ENCODE measurements around the gene NHLRC2. TPM values are rescaled to one million over a fixed set of nuclear protein-coding genes. Genes with fewer than 3 reads are reported as not detected.

The NHLRC2 gene
- polyA plus RNA-seq, 3 donors, result 2.8 to 6.9 (median 5.3) TPM

GRCh38 chr10:113849946-113850345 is 4.5 kb upstream of the NHLRC2 start:
- Histone ChIP-seq H3K27me3 (ENCODE audit: control insufficient read depth in 2 of 2, insufficient read depth in 2 of 2, low read length in 2 of 2) (no peaks in the 10 kb centered on the region), H3K4me2 (replicated peaks; ENCODE audit: extremely low read depth, low read length, poor library complexity, severe bottlenecking) (no peak overlapping the region), H3K27ac (ENCODE audit: low read depth in 1 of 2, low read length in 2 of 2) (no peak overlapping the region), H4K20me1 (ENCODE audit: insufficient read depth, low read length) (no peaks in the 10 kb centered on the region), H3K4me1 (ENCODE audit: control insufficient read depth in 1 of 2, insufficient read depth in 2 of 2, low read length in 2 of 2) (peaks cover 16 to 29% of the 10 kb centered on the region in 2 donors), H3K9me3 (replicated peaks in 1 of 2; ENCODE audit: control insufficient read depth in 1 of 2, insufficient read depth in 1 of 2, low read length in 2 of 2) (no peaks in the 10 kb centered on the region), H3K4me3 (replicated peaks in 1 of 3; ENCODE audit: low read depth in 2 of 3, low read length in 3 of 3) (no peak overlapping the region), H3K36me3 (replicated peaks in 1 of 2; ENCODE audit: control insufficient read depth in 1 of 2, insufficient read depth in 2 of 2, low read length in 2 of 2) (peaks cover 0 to 16% of the 10 kb centered on the region in 2 donors), H3K9ac (ENCODE audit: insufficient read depth, low read length, poor library complexity, severe bottlenecking) (no peak overlapping the region), H3K79me2 (ENCODE audit: insufficient read depth, low read length) (peaks cover 36% of the 10 kb centered on the region), H2AFZ (ENCODE audit: insufficient read depth, low read depth, low read length, poor library complexity, severe bottlenecking) (no peak overlapping the region)
- no peaks in the 10 kb centered on the region for H3K27me3 Mint-ChIP-seq (ENCODE audit: low read depth in 3 of 3)
- WGBS (ENCODE audit: insufficient coverage), result 97% methylated on average over 6 of the region's 7 CpGs
- no peak overlapping the region for H3K4me3 Mint-ChIP-seq
- no peak for DNase-seq
- no peak overlapping the region for H3K27ac Mint-ChIP-seq
- no peak for TF ChIP-seq CTCF (IDR thresholded peaks at IDR 0.05)
- peaks cover 26% of the 10 kb centered on the region for H3K4me1 Mint-ChIP-seq
- intact Hi-C loops (cut with micrococcal nuclease), result no loop called here
- peaks cover 0 to 2% (median 0%) of the 10 kb centered on the region in 7 donors for H3K9me3 Mint-ChIP-seq
- H3K36me3 Mint-ChIP-seq, result peaks cover 10 to 12% of the 10 kb centered on the region in 2 donors

DNA sequence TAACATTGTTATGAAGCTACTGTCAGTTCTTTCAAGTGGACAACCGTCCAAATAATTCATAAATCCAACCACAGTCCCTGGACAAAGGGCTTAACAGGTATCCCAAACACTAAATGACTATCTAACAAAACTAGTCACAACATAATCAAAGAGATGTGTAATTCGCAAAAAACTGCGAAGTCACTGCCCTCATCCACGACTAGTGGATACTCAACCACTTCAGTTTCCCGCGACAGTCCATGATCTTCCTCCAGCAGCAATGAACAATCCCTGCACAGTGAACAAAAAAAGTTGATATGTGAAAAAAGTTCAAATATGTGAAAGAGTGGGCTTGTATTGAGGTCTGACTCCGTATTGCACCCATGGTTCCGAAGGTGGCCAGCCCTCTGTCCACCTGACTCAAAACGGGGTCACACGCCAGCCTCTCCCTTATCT is 866 bp upstream of the NHLRC2 start:
- TF ChIP-seq CTCF (IDR thresholded peaks at IDR 0.05), result no peak
- H2AFZ ChIP-seq (ENCODE audit: insufficient read depth, low read depth, low read length, poor library complexity, severe bottlenecking), result peak overlapping the region; percentile 94
- Mint-ChIP-seq H3K4me1 (peaks cover 36% of the 10 kb centered on the region), H3K9me3 (peaks cover 0 to 2% (median 0%) of the 10 kb centered on the region in 7 donors), H3K36me3 (peaks cover 7 to 8% of the 10 kb centered on the region in 2 donors), H3K27me3 (ENCODE audit: low read depth in 3 of 3) (no peaks in the 10 kb centered on the region), H3K27ac (peak overlapping the region in 4 of 7 donors; percentile 94 to 98 (median 98)), H3K4me3 (peak overlapping the region; percentile 96)
- peaks cover 4% of the 10 kb centered on the region for H4K20me1 ChIP-seq (ENCODE audit: insufficient read depth, low read length)
- peak overlapping the region; percentile 79 for H3K4me2 ChIP-seq (replicated peaks; ENCODE audit: extremely low read depth, low read length, poor library complexity, severe bottlenecking)
- H3K4me1 ChIP-seq (ENCODE audit: control insufficient read depth in 1 of 2, insufficient read depth in 2 of 2, low read length in 2 of 2), result peaks cover 22 to 35% of the 10 kb centered on the region in 2 donors
- H3K9me3 ChIP-seq (replicated peaks in 1 of 2; ENCODE audit: control insufficient read depth in 1 of 2, insufficient read depth in 1 of 2, low read length in 2 of 2), result no peaks in the 10 kb centered on the region
- peak overlapping the region; percentile 96 for H3K9ac ChIP-seq (ENCODE audit: insufficient read depth, low read length, poor library complexity, severe bottlenecking)
- peaks cover 3 to 12% of the 10 kb centered on the region in 2 donors for H3K36me3 ChIP-seq (replicated peaks in 1 of 2; ENCODE audit: control insufficient read depth in 1 of 2, insufficient read depth in 2 of 2, low read length in 2 of 2)
- no peaks in the 10 kb centered on the region for H3K27me3 ChIP-seq (ENCODE audit: control insufficient read depth in 2 of 2, insufficient read depth in 2 of 2, low read length in 2 of 2)
- peak in 1 of 3 donors; percentile 8 for DNase-seq
- H3K79me2 ChIP-seq (ENCODE audit: insufficient read depth, low read length), result peaks cover 71% of the 10 kb centered on the region
- intact Hi-C loops (cut with micrococcal nuclease), result no loop called here
- H3K27ac ChIP-seq (ENCODE audit: low read depth in 1 of 2, low read length in 2 of 2), result peak overlapping the region; percentile 77 to 95
- 0% methylated on average over 1 of the region's 10 CpGs for WGBS (ENCODE audit: insufficient coverage)
- peak overlapping the region; percentile 90 to 94 (median 92) for H3K4me3 ChIP-seq (replicated peaks in 1 of 3; ENCODE audit: low read depth in 2 of 3, low read length in 3 of 3)

Data from CD14-positive monocyte (primary cell).